Astrocyte (in vitro differentiated cells and primary cell): ENCODE results near the gene CHRNA3. TPM values are rescaled to one million over a fixed set of nuclear protein-coding genes. Genes with fewer than 3 reads are reported as not detected.

Experiments used
- DNase-seq: peaks from one replicate; pipeline ENCODE4 v3.0.0-alpha.2; 2010; ENCODE audit warnings: low read depth
- FAIRE-seq: peaks from 2 replicates; lab custom pipeline; 2011; peaks lifted over from hg19 to GRCh38; lab: Jason Lieb, UNC
- H2AFZ ChIP-seq: 2 replicates; pipeline ENCODE4 v1.6.0; 2012; ENCODE audit warnings: low read depth, low read length, inconsistent platforms
- H3K27ac ChIP-seq: 2 replicates; pipeline ENCODE4 v1.5.1; 2011; ENCODE audit warnings: low read depth, low read length, inconsistent platforms
- H3K27me3 ChIP-seq: 2 replicates; pipeline ENCODE4 v1.6.0; 2011; ENCODE audit warnings: low read length, inconsistent platforms; ENCODE audit not compliant: insufficient read depth
- H3K36me3 ChIP-seq: 2 replicates; pipeline ENCODE4 v1.5.1; 2011; ENCODE audit warnings: low read length, inconsistent platforms; ENCODE audit not compliant: insufficient read depth
- H3K4me1 ChIP-seq: 2 replicates; pipeline ENCODE4 v1.5.1; 2011; ENCODE audit warnings: low read length, inconsistent platforms; ENCODE audit not compliant: insufficient read depth
- H3K4me2 ChIP-seq: 2 replicates; pipeline ENCODE4 v1.6.0; 2012; ENCODE audit warnings: low read length, inconsistent platforms
- H3K4me3 ChIP-seq: 2 replicates; pipeline ENCODE4 v1.5.1; 2011; ENCODE audit warnings: low read depth, mild to moderate bottlenecking, low read length, inconsistent platforms; ENCODE audit not compliant: insufficient read depth
- H3K79me2 ChIP-seq: 2 replicates; pipeline ENCODE4 v1.6.0; 2012; ENCODE audit warnings: mild to moderate bottlenecking, low read length, inconsistent platforms; ENCODE audit not compliant: insufficient read depth
- H3K9ac ChIP-seq: 2 replicates; pipeline ENCODE4 v1.6.0; 2012; ENCODE audit warnings: mild to moderate bottlenecking, low read length, inconsistent platforms
- H3K9me3 ChIP-seq: 2 replicates; pipeline ENCODE4 v1.5.1; 2012; ENCODE audit warnings: low read depth, mild to moderate bottlenecking, low read length, inconsistent platforms; ENCODE audit not compliant: insufficient read depth
- H4K20me1 ChIP-seq: 2 replicates; pipeline ENCODE4 v1.6.0; 2012; ENCODE audit warnings: low read length, inconsistent platforms; ENCODE audit not compliant: insufficient read depth
- H3K27ac Mint-ChIP-seq: one replicate; pipeline ENCODE4 v1.8.0; 2021; ENCODE audit warnings: mild to moderate bottlenecking, mixed read lengths; ENCODE audit not compliant: unreplicated experiment
- H3K27me3 Mint-ChIP-seq: one replicate; pipeline ENCODE4 v1.8.0; 2021; ENCODE audit warnings: low read depth, mixed read lengths; ENCODE audit not compliant: unreplicated experiment
- H3K36me3 Mint-ChIP-seq: one replicate; pipeline ENCODE4 v1.8.0; 2021; ENCODE audit warnings: low read depth, mixed read lengths; ENCODE audit not compliant: unreplicated experiment
- H3K4me1 Mint-ChIP-seq: one replicate; pipeline ENCODE4 v1.8.0; 2021; ENCODE audit warnings: low read depth, mixed read lengths; ENCODE audit not compliant: unreplicated experiment
- H3K4me3 Mint-ChIP-seq: one replicate; pipeline ENCODE4 v1.8.0; 2021; ENCODE audit warnings: mild to moderate bottlenecking, moderate library complexity, mixed read lengths; ENCODE audit not compliant: unreplicated experiment
- H3K9me3 Mint-ChIP-seq: one replicate; pipeline ENCODE4 v1.8.0; 2021; ENCODE audit warnings: mild to moderate bottlenecking, mixed read lengths; ENCODE audit not compliant: unreplicated experiment
- EZH2 ChIP-seq: IDR thresholded peaks from 2 replicates; pipeline ENCODE4 v1.6.1; 2012; ENCODE audit warnings: mild to moderate bottlenecking, low read length, inconsistent platforms; ENCODE audit not compliant: insufficient read depth
- total RNA-seq: library from RNA; stranded (reverse); gene quantifications from 2 replicates; pipeline ENCODE4 v1.2.1, GENCODE V29; 2021
- TF ChIP-seq, protein P1 (sequence below): IDR thresholded peaks from 2 replicates; pipeline ENCODE4 v1.5.1; 2011; ENCODE audit warnings: low read depth, mild to moderate bottlenecking, inconsistent platforms, low read length, moderate library complexity; ENCODE audit not compliant: insufficient read depth

CHRNA3 gene
- total RNA-seq, 1 donor from 2014 or later, result not detected

DNA sequence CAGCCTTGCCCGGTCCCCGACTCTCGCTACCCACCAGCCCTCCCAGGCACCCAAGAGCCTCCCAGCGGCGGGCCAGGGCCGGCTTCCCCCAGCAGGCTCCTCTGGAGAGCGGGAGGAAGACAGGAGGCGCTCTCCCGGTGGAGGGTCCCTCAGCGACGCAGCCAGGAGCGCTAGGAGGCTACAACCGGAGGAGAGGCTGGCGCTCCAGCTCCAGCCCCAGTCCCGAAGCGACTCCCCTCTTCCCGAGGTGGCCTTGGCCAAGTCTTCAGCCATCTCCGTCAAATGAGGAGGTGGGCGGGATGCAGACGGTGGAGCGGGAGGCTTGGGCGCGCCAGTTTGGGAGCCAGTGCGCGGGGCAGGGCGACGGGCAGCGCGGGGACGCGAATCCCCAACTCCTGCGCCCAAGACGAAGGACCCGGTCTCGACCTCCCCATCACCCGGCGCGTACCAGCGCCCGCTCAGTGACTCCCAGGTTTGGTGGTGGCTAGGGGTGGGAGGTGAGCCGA is 722 bp downstream of the CHRNA3 start:
- H3K4me3 ChIP-seq, result no peak overlapping the region
- Mint-ChIP-seq H3K4me3 (peak overlapping the region; percentile 20), H3K9me3 (peaks cover 3% of the 10 kb centered on the region), H3K4me1 (peaks cover 2% of the 10 kb centered on the region), H3K27ac (no peak overlapping the region), H3K36me3 (no peaks in the 10 kb centered on the region), H3K27me3 (peaks cover 67% of the 10 kb centered on the region)
- no peaks in the 10 kb centered on the region for H3K36me3 ChIP-seq
- H3K9ac ChIP-seq, result no peak overlapping the region
- DNase-seq (no peak), FAIRE-seq (no peak)
- no peaks in the 10 kb centered on the region for H3K4me1 ChIP-seq
- H3K79me2 ChIP-seq, result no peaks in the 10 kb centered on the region
- peak overlapping the region; percentile 69 for H3K4me2 ChIP-seq
- H3K27ac ChIP-seq, result no peak overlapping the region
- TF ChIP-seq, protein P1, sequence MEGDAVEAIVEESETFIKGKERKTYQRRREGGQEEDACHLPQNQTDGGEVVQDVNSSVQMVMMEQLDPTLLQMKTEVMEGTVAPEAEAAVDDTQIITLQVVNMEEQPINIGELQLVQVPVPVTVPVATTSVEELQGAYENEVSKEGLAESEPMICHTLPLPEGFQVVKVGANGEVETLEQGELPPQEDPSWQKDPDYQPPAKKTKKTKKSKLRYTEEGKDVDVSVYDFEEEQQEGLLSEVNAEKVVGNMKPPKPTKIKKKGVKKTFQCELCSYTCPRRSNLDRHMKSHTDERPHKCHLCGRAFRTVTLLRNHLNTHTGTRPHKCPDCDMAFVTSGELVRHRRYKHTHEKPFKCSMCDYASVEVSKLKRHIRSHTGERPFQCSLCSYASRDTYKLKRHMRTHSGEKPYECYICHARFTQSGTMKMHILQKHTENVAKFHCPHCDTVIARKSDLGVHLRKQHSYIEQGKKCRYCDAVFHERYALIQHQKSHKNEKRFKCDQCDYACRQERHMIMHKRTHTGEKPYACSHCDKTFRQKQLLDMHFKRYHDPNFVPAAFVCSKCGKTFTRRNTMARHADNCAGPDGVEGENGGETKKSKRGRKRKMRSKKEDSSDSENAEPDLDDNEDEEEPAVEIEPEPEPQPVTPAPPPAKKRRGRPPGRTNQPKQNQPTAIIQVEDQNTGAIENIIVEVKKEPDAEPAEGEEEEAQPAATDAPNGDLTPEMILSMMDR, result no peak
- TF ChIP-seq EZH2, result peak; percentile 97
- no peaks in the 10 kb centered on the region for H4K20me1 ChIP-seq
- H3K27me3 ChIP-seq, result peaks cover 39% of the 10 kb centered on the region
- no peaks in the 10 kb centered on the region for H3K9me3 ChIP-seq
- peak overlapping the region; percentile 37 for H2AFZ ChIP-seq

DNA sequence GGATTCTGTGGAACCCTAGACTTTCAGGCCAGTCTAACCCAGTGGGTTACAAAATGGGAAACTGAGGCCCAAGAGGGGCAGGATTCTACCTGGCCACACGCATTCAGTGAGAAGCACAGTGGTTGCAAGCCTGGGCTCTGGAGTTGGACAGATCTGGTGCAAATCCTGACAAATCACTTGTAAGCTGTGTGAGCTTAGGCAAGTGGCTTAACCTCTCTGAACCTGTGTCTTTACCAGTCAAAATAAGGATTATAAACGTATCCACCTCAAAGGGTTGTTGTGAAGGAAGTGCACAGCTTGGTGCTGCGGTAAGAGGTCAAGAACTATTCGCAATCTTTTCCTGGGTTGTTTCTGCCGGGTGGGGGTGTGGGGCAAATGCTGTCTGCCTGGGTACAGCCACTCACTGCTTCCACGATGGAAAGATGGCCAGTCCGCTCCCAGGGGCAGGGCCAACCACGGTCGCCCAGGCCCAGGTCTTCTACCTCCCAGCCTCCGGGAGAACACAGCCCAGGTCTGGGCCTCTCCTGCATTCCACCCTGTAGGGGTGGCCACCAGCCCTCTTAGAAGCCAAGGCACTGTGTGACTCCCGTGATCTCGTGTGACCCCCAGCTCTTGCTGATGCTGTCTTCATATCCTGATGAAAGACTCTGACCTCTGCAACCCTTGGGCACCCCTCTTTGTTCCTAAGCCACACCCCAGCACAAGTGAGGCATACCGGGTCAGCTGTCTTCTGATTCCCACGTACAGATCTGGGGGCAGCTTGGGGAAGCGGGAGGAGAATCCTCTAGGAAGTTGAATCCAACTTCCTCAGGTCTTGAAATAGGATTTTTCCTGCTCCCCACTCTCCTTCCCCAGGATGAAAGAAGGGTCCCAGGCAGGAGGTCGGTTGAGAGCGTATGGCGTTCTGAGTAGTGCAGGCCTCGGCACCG is 1.5 kb downstream of the CHRNA3 start:
- H3K4me3 ChIP-seq, result no peak overlapping the region
- peaks cover 40% of the 10 kb centered on the region for H3K27me3 ChIP-seq
- Mint-ChIP-seq H3K4me3 (peak overlapping the region; percentile 20), H3K36me3 (no peaks in the 10 kb centered on the region), H3K27ac (no peak overlapping the region), H3K4me1 (peaks cover 2% of the 10 kb centered on the region), H3K27me3 (peaks cover 65% of the 10 kb centered on the region), H3K9me3 (peaks cover 3% of the 10 kb centered on the region)
- no peak overlapping the region for H3K9ac ChIP-seq
- TF ChIP-seq, protein P1, result no peak
- H3K4me1 ChIP-seq, result no peaks in the 10 kb centered on the region
- H3K79me2 ChIP-seq, result no peaks in the 10 kb centered on the region
- no peaks in the 10 kb centered on the region for H3K9me3 ChIP-seq
- FAIRE-seq (no peak), DNase-seq (no peak)
- no peaks in the 10 kb centered on the region for H3K36me3 ChIP-seq
- peak overlapping the region; percentile 69 for H3K4me2 ChIP-seq
- H2AFZ ChIP-seq, result no peak overlapping the region
- no peaks in the 10 kb centered on the region for H4K20me1 ChIP-seq
- no peak overlapping the region for H3K27ac ChIP-seq
